Measurements from ENCODE around the gene ARMCX4. TPM values are rescaled to one million over a fixed set of nuclear protein-coding genes. Genes with fewer than 3 reads are reported as not detected.

The ARMCX4 gene
- 5.0 and 5.1 TPM in 2 replicates for total RNA-seq

DNA sequence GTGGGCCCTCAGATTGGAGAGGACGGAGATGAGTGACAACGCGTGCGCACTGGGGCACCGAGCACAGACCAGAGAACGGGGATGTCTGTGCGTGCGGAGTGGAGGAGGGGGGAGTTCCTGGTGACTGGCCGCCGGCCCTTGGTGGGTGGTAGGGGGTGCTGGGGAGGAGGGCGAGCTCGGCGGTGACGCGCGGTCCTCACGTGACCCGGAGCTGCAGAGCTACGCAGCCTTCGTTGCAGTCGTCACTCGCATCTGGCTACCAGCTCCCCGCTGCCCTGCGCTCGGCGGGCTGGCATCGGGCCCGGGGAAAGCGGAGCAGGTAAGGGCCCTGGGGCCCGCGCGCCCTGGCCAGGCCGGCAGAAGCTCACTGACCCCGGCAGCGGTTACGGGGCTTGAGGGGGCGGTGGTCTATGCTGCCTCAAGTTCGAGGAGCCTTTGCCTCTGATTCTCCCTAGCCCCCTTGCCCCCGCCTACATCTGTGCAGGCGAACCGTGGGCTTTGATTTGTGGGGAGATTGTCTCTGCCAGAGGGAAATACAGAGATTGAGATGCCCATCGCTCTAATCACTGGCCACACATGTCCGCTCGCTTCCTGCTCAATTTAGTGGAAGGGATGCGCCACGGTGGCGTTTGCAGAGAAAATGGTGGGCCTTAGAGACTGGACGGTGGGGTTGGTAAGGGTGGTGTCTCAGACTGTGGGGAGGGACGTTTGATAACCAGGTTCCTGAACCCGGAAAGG, at the start of gene ARMCX4:
Gene ARMCX4 (plus strand): TSS at position 245 of the 738 bp plus-strand sequence. CDS start 3,134 bp downstream, outside the sequence.
- Histone ChIP-seq H3K79me2 (ENCODE audit: insufficient read depth, low read length) (peaks cover 5% of the 10 kb centered on the region), H3K27ac (ENCODE audit: low read depth, low read length) (peak within 1 kb of the TSS; percentile 86), H4K20me1 (ENCODE audit: insufficient read depth, low read length) (no peaks in the 10 kb centered on the region), H3K4me2 (ENCODE audit: insufficient read depth, low read length) (peak within 1 kb of the TSS; percentile 89), H3K4me1 (ENCODE audit: insufficient read depth, low read length) (peaks cover 3% of the 10 kb centered on the region), H3K27me3 (ENCODE audit: insufficient read depth, low read length) (no peaks in the 10 kb centered on the region), H3K9me3 (ENCODE audit: low read depth, low read length) (no peaks in the 10 kb centered on the region), H3K36me3 (ENCODE audit: insufficient read depth, low read length) (peaks cover 8% of the 10 kb centered on the region), H2AFZ (ENCODE audit: low read length) (peak within 1 kb of the TSS; percentile 87), H3K4me3 (ENCODE audit: insufficient read depth, low read length) (peak within 1 kb of the TSS; percentile 81)
- TF ChIP-seq CTCF (IDR thresholded peaks at IDR 0.05; ENCODE audit: extremely low read depth, low read depth, low read length) = no peak
- peak; percentile 89 for DNase-seq (ENCODE audit: insufficient read length, low spot score, missing footprints)

GRCh38 chrX:101442085-101442484, 43.2 kb upstream of the ARMCX4 start:
- H3K4me2 ChIP-seq (ENCODE audit: insufficient read depth, low read length) = no peak overlapping the region
- no peak for DNase-seq (ENCODE audit: insufficient read length, low spot score, missing footprints)
- no peaks in the 10 kb centered on the region for H3K4me1 ChIP-seq (ENCODE audit: insufficient read depth, low read length)
- H2AFZ ChIP-seq (ENCODE audit: low read length) = no peak overlapping the region
- no peaks in the 10 kb centered on the region for H3K9me3 ChIP-seq (ENCODE audit: low read depth, low read length)
- H3K27ac ChIP-seq (ENCODE audit: low read depth, low read length) = no peak overlapping the region
- peaks cover 3% of the 10 kb centered on the region for H4K20me1 ChIP-seq (ENCODE audit: insufficient read depth, low read length)
- no peaks in the 10 kb centered on the region for H3K79me2 ChIP-seq (ENCODE audit: insufficient read depth, low read length)
- no peaks in the 10 kb centered on the region for H3K27me3 ChIP-seq (ENCODE audit: insufficient read depth, low read length)
- H3K4me3 ChIP-seq (ENCODE audit: insufficient read depth, low read length) = no peak overlapping the region
- no peak for TF ChIP-seq CTCF (IDR thresholded peaks at IDR 0.05; ENCODE audit: extremely low read depth, low read depth, low read length)
- no peaks in the 10 kb centered on the region for H3K36me3 ChIP-seq (ENCODE audit: insufficient read depth, low read length)

- Histone ChIP-seq H4K20me1 (ENCODE audit: insufficient read depth, low read length) (no peaks in the 10 kb centered on the region), H3K79me2 (ENCODE audit: insufficient read depth, low read length) (no peaks in the 10 kb centered on the region), H3K36me3 (ENCODE audit: insufficient read depth, low read length) (no peaks in the 10 kb centered on the region), H3K27ac (ENCODE audit: low read depth, low read length) (no peak overlapping the region), H3K4me3 (ENCODE audit: insufficient read depth, low read length) (no peak overlapping the region), H2AFZ (ENCODE audit: low read length) (no peak overlapping the region), H3K4me2 (ENCODE audit: insufficient read depth, low read length) (no peak overlapping the region), H3K27me3 (ENCODE audit: insufficient read depth, low read length) (no peaks in the 10 kb centered on the region), H3K4me1 (ENCODE audit: insufficient read depth, low read length) (peaks cover 2% of the 10 kb centered on the region), H3K9me3 (ENCODE audit: low read depth, low read length) (no peaks in the 10 kb centered on the region)
- DNase-seq (ENCODE audit: insufficient read length, low spot score, missing footprints) = no peak
- TF ChIP-seq CTCF (IDR thresholded peaks at IDR 0.05; ENCODE audit: extremely low read depth, low read depth, low read length) = no peak
These were observed 36.0 kb upstream of the ARMCX4 start for GRCh38 chrX:101449279-101449678.

DNA sequence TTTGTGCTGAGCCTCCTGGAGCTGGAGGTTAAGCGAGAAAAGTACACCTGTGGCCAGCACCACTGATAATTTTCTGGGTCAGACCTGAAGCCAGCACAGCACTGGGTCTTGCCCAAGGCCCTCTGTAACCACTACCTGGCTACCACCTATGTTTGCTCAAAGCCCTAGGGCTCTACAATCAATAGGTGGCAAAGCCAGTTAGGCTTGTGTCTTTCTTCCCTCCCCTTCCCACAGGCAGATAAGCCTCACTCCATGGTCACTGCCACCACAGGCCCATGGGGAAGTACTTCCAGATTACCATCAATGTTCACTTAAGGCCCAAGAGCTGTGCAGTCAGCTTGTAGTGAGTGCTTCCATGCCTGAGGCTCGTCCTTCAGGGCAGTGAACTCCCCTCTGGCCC, 35.2 kb upstream of the ARMCX4 start:
- no peaks in the 10 kb centered on the region for H3K9me3 ChIP-seq (ENCODE audit: low read depth, low read length)
- H3K27me3 ChIP-seq (ENCODE audit: insufficient read depth, low read length) = no peaks in the 10 kb centered on the region
- no peak overlapping the region for H2AFZ ChIP-seq (ENCODE audit: low read length)
- no peak for TF ChIP-seq CTCF (IDR thresholded peaks at IDR 0.05; ENCODE audit: extremely low read depth, low read depth, low read length)
- peaks cover 2% of the 10 kb centered on the region for H3K4me1 ChIP-seq (ENCODE audit: insufficient read depth, low read length)
- no peaks in the 10 kb centered on the region for H3K79me2 ChIP-seq (ENCODE audit: insufficient read depth, low read length)
- H3K4me3 ChIP-seq (ENCODE audit: insufficient read depth, low read length) = no peak overlapping the region
- no peak overlapping the region for H3K27ac ChIP-seq (ENCODE audit: low read depth, low read length)
- no peaks in the 10 kb centered on the region for H4K20me1 ChIP-seq (ENCODE audit: insufficient read depth, low read length)
- no peak for DNase-seq (ENCODE audit: insufficient read length, low spot score, missing footprints)
- H3K4me2 ChIP-seq (ENCODE audit: insufficient read depth, low read length) = no peak overlapping the region
- H3K36me3 ChIP-seq (ENCODE audit: insufficient read depth, low read length) = no peaks in the 10 kb centered on the region

Measured in osteoblast (primary cell).